ENCODE data around the gene OARD1.

The OARD1 gene

GRCh38 chr6:41074692-41075436, 2.7 kb upstream of the OARD1 start:
- no peak for DNase-seq

GRCh38 chr6:41073968-41074691, 2.0 kb upstream of the OARD1 start:
- DNase-seq: peak; percentile 53

GRCh38 chr6:41073203-41073967, 1.2 kb upstream of the OARD1 start:
- peak; percentile 94 for DNase-seq

- DNase-seq: no peak
Observed at GRCh38 chr6:41072836-41073202, 663 bp upstream of the OARD1 start, which contains the start of gene NFYA. Gene NFYA (plus strand): TSS chr6:41072974. CDS start chr6:41079090, 6,116 bp downstream.

- DNase-seq: no peak
Observed at GRCh38 chr6:41071501-41071922, 644 bp downstream of the OARD1 start.

- DNase-seq: peak; percentile 85
Observed at GRCh38 chr6:41066867-41067304, 5.3 kb downstream of the OARD1 start.

GRCh38 chr6:41065550-41066026, 6.6 kb downstream of the OARD1 start:
- DNase-seq: no peak

GRCh38 chr6:41064841-41065240, 7.3 kb downstream of the OARD1 start:
- no peak for DNase-seq

- no peak for DNase-seq
Observed at GRCh38 chr6:41063884-41064285, 8.3 kb downstream of the OARD1 start.

- no peak for DNase-seq
Observed at GRCh38 chr6:41062056-41062455, 10.1 kb downstream of the OARD1 start.

- DNase-seq: no peak
Observed at GRCh38 chr6:41061196-41061726, 10.9 kb downstream of the OARD1 start.

GRCh38 chr6:41059556-41059955, 12.6 kb downstream of the OARD1 start:
- DNase-seq: no peak

GRCh38 chr6:41058783-41059181, 13.4 kb downstream of the OARD1 start:
- DNase-seq: no peak

GRCh38 chr6:41056768-41057490, 15.2 kb downstream of the OARD1 start:
- no peak for DNase-seq

- peak; percentile 86 for DNase-seq
Observed at GRCh38 chr6:41055149-41055548, 17.0 kb downstream of the OARD1 start.

- peak; percentile 83 for DNase-seq
Observed at GRCh38 chr6:41054511-41054910, 17.6 kb downstream of the OARD1 start.

GRCh38 chr6:41053041-41053440, 19.1 kb downstream of the OARD1 start, which contains the start of gene APOBEC2:
Gene APOBEC2 (plus strand): TSS chr6:41053202. CDS start chr6:41053348, 146 bp downstream.
- peak; percentile 96 for DNase-seq

- no peak for DNase-seq
Observed at GRCh38 chr6:41051873-41052272, 20.3 kb downstream of the OARD1 start.

GRCh38 chr6:41050536-41050935, 21.6 kb downstream of the OARD1 start:
- no peak for DNase-seq

GRCh38 chr6:41049955-41050354, 22.2 kb downstream of the OARD1 start:
- no peak for DNase-seq

GRCh38 chr6:41049521-41049920, 22.6 kb downstream of the OARD1 start:
- DNase-seq: no peak

Data from NCI-H82 (cell line).